OCI-LY1 (cell line): ENCODE results near the gene SSBP2.

Source experiments
- EZH2 ChIP-seq: fragments of 200-600 bp; sonication (generic), shearing (Covaris generic); IDR thresholded peaks from 2 replicates; pipeline ENCODE4 v1.8.0; 2017; ENCODE audit warnings: borderline replicate concordance, mixed run types, mild to moderate bottlenecking, antibody characterized with exemption, low read length, moderate library complexity, mixed read lengths
- TF ChIP-seq, protein P1 (sequence below): fragments of 200-600 bp; sonication (generic), shearing (Covaris generic); IDR thresholded peaks from 2 replicates; pipeline ENCODE4 v1.5.1; 2017; ENCODE audit warnings: mild to moderate bottlenecking, antibody characterized with exemption, low read length, moderate library complexity, mixed read lengths

DNA sequence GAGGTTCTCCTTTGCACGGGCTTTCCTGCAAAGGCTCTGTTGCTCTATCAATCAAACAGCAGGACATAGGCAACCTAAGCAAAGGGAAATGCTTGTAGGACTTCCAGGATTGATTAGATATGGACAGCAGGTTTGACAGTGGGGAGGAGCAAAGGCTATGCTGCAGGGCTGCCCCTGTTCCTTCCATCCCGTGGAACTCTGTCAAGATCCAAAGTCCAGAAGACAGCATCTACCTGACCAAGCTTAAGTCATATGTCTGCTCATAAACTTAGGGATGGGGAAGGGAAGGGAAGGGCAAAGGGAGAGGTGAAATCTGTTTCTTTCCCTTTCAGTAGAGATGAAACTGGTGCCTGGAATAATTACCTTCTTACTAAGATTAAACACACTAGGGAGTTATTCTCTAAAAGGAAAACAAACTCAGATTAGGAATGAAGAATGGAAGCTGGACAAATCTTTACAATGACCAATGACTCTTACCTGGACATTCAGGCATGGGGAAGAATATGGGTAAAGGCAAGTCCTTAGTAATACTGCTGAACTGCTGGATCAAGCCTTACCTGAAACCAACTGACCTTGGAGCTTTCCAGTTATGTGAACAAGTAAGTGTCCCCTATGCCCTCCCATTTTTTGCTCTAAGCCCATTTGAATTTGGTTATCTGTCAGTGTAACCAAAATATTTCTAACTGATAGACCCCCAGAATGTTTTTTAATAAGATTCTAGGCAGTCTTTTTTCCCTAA is 348.5 kb downstream of the SSBP2 start:
- TF ChIP-seq, protein P1, sequence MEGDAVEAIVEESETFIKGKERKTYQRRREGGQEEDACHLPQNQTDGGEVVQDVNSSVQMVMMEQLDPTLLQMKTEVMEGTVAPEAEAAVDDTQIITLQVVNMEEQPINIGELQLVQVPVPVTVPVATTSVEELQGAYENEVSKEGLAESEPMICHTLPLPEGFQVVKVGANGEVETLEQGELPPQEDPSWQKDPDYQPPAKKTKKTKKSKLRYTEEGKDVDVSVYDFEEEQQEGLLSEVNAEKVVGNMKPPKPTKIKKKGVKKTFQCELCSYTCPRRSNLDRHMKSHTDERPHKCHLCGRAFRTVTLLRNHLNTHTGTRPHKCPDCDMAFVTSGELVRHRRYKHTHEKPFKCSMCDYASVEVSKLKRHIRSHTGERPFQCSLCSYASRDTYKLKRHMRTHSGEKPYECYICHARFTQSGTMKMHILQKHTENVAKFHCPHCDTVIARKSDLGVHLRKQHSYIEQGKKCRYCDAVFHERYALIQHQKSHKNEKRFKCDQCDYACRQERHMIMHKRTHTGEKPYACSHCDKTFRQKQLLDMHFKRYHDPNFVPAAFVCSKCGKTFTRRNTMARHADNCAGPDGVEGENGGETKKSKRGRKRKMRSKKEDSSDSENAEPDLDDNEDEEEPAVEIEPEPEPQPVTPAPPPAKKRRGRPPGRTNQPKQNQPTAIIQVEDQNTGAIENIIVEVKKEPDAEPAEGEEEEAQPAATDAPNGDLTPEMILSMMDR, result no peak
- TF ChIP-seq EZH2, result no peak
